Trophoblast cell (in vitro differentiated cells and primary cell): Measurements from ENCODE around the gene SYNPR.

Experiments used
- DNase-seq, 2 donors: peaks; one replicate each; pipeline ENCODE4 v3.0.0-alpha.2; 2016
- H2AFZ ChIP-seq: 2 replicates; pipeline ENCODE4 v1.6.1; 2013; ENCODE audit warnings: low read length, moderate library complexity, mild to moderate bottlenecking; ENCODE audit not compliant: insufficient read depth, poor library complexity
- H2AK5ac ChIP-seq: 2 replicates; pipeline ENCODE4 v1.6.1; 2013; ENCODE audit warnings: mild to moderate bottlenecking, low read length
- H2BK120ac ChIP-seq: 2 replicates; pipeline ENCODE4 v1.6.1; 2013; ENCODE audit warnings: low read length, mild to moderate bottlenecking, moderate library complexity; ENCODE audit not compliant: insufficient read depth, poor library complexity
- H2BK12ac ChIP-seq: 2 replicates; pipeline ENCODE4 v1.6.1; 2013; ENCODE audit warnings: mild to moderate bottlenecking, low read length, moderate library complexity
- H2BK5ac ChIP-seq: 2 replicates; pipeline ENCODE4 v1.6.1; 2013; ENCODE audit warnings: low read length, low read depth, moderate library complexity, mild to moderate bottlenecking; ENCODE audit not compliant: poor library complexity
- H3K14ac ChIP-seq: 2 replicates; pipeline ENCODE4 v1.6.1; 2013; ENCODE audit warnings: mild to moderate bottlenecking, low read length
- H3K18ac ChIP-seq: 2 replicates; pipeline ENCODE4 v1.6.1; 2013; ENCODE audit warnings: mild to moderate bottlenecking, low read length
- H3K23ac ChIP-seq: 2 replicates; pipeline ENCODE4 v1.6.1; 2013; ENCODE audit warnings: low read length
- H3K27ac ChIP-seq: 2 replicates; pipeline ENCODE4 v1.5.1; 2013; ENCODE audit warnings: low read depth, mild to moderate bottlenecking, inconsistent platforms, low read length, moderate library complexity
- H3K27me3 ChIP-seq: 2 replicates; pipeline ENCODE4 v1.6.1; 2013; ENCODE audit warnings: inconsistent platforms, mild to moderate bottlenecking, low read length, moderate library complexity; ENCODE audit not compliant: insufficient read depth
- H3K36me3 ChIP-seq, 2 experiments: 1 replicate in 1 of 2; 2 replicates in 1 of 2; pipeline ENCODE4 v1.6.1; 2013; ENCODE audit warnings: low read length in 2 of 2, mild to moderate bottlenecking in 2 of 2, moderate library complexity in 1 of 2; ENCODE audit not compliant: insufficient read depth in 2 of 2, control insufficient read depth in 1 of 2
- H3K4ac ChIP-seq: 2 replicates; pipeline ENCODE4 v1.6.1; 2013; ENCODE audit warnings: low read depth, mild to moderate bottlenecking, low read length, moderate library complexity
- H3K4me1 ChIP-seq, 2 experiments: 1 replicate in 1 of 2; 2 replicates in 1 of 2; pipeline ENCODE4 v1.6.1; 2013; ENCODE audit warnings: low read length in 2 of 2, mild to moderate bottlenecking in 2 of 2, moderate library complexity in 1 of 2; ENCODE audit not compliant: insufficient read depth in 2 of 2, control insufficient read depth in 1 of 2
- H3K4me2 ChIP-seq: 2 replicates; pipeline ENCODE4 v1.6.1; 2013; ENCODE audit warnings: inconsistent platforms, mild to moderate bottlenecking, low read length, moderate library complexity
- H3K4me3 ChIP-seq: 2 replicates; pipeline ENCODE4 v1.5.1; 2013; ENCODE audit warnings: mild to moderate bottlenecking, low read depth, low read length, inconsistent platforms
- H3K79me1 ChIP-seq: one replicate; pipeline ENCODE4 v1.6.1; 2013; ENCODE audit warnings: low read length
- H3K79me2 ChIP-seq: 2 replicates; pipeline ENCODE4 v1.6.1; 2013; ENCODE audit warnings: low read length, mild to moderate bottlenecking; ENCODE audit not compliant: control insufficient read depth, insufficient read depth, poor library complexity
- H3K9ac ChIP-seq: 2 replicates; pipeline ENCODE4 v1.6.1; 2013; ENCODE audit warnings: mild to moderate bottlenecking, low read length
- H3K9me3 ChIP-seq: 2 replicates; pipeline ENCODE4 v1.6.1; 2013; ENCODE audit warnings: low read depth, mild to moderate bottlenecking, control low read depth, inconsistent platforms, low read length; ENCODE audit not compliant: insufficient read depth
- H4K12ac ChIP-seq: 2 replicates; pipeline ENCODE4 v1.6.1; 2013; ENCODE audit warnings: low read depth, mild to moderate bottlenecking, low read length, moderate library complexity
- H4K8ac ChIP-seq: 2 replicates; pipeline ENCODE4 v1.6.1; 2013; ENCODE audit warnings: low read depth, mild to moderate bottlenecking, low read length, moderate library complexity
- H4K91ac ChIP-seq: one replicate; pipeline ENCODE4 v1.6.1; 2013; ENCODE audit warnings: low read depth, mild to moderate bottlenecking, low read length, moderate library complexity
- WGBS: extraction: QIAGEN DNeasy Blood & Tissue Kit; methylation state at CpG from one replicate; pipeline ENCODE4 v1.1.7; 2013; ENCODE audit warnings: missing lambda C conversion rate; ENCODE audit not compliant: insufficient read length, insufficient coverage; ENCODE audit errors: extremely low coverage; 5-methylcytosine and 5-hydroxymethylcytosine counted together

The SYNPR gene

GRCh38 chr3:63309768-63310167 lies 31.7 kb downstream of the SYNPR start:
- Histone ChIP-seq H3K4ac (no peak overlapping the region), H3K18ac (no peak overlapping the region), H3K27ac (no peak overlapping the region), H3K4me3 (no peak overlapping the region), H3K79me2 (no peaks in the 10 kb centered on the region), H3K79me1 (no peaks in the 10 kb centered on the region), H4K91ac (no peak overlapping the region), H2BK5ac (no peak overlapping the region), H3K4me2 (no peak overlapping the region), H3K9me3 (no peaks in the 10 kb centered on the region), H2AK5ac (no peak overlapping the region), H3K14ac (no peak overlapping the region), H2BK12ac (no peak overlapping the region), H3K4me1 (no peaks in the 10 kb centered on the region), H3K27me3 (no peaks in the 10 kb centered on the region), H4K12ac (no peak overlapping the region), H4K8ac (no peak overlapping the region), H3K9ac (no peak overlapping the region), H3K36me3 (no peaks in the 10 kb centered on the region), H2BK120ac (no peak overlapping the region), H2AFZ (no peak overlapping the region), H3K23ac (no peak overlapping the region)
- no CpG with 5 or more reads among the region's 2 CpGs for WGBS
- DNase-seq = no peak

DNA sequence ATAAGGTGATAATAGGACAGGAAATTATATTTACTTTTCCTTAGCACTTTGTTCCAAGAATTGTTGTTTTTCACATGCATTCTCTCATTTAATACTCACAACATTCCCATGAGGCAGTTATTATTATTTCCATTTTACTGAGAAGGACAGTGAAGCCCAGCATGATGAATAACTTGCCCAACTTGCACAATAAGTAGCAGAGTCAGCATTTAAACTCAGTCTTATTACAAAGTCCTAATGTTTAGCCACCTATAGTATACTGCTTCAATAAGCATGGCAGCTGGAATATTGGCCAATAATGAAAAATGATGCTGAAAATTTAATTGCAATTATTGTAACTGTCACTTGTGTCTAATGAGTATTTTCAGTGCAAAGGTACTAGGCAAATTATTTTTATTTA lies 45.7 kb downstream of the SYNPR start:
- Histone ChIP-seq H3K27me3 (no peaks in the 10 kb centered on the region), H3K18ac (no peak overlapping the region), H3K4me1 (no peaks in the 10 kb centered on the region), H2BK5ac (no peak overlapping the region), H2BK12ac (no peak overlapping the region), H3K79me1 (no peaks in the 10 kb centered on the region), H2AK5ac (no peak overlapping the region), H2AFZ (no peak overlapping the region), H3K4ac (no peak overlapping the region), H4K91ac (no peak overlapping the region), H3K36me3 (no peaks in the 10 kb centered on the region), H4K12ac (no peak overlapping the region), H3K4me3 (no peak overlapping the region), H3K14ac (no peak overlapping the region), H3K27ac (no peak overlapping the region), H4K8ac (no peak overlapping the region), H3K79me2 (no peaks in the 10 kb centered on the region), H3K9me3 (no peaks in the 10 kb centered on the region), H3K23ac (no peak overlapping the region), H3K4me2 (no peak overlapping the region), H3K9ac (no peak overlapping the region), H2BK120ac (no peak overlapping the region)
- DNase-seq = no peak

GRCh38 chr3:63324621-63325020 lies 46.5 kb downstream of the SYNPR start:
- Histone ChIP-seq H3K18ac (no peak overlapping the region), H3K4ac (no peak overlapping the region), H3K27me3 (no peaks in the 10 kb centered on the region), H3K14ac (no peak overlapping the region), H3K79me2 (no peaks in the 10 kb centered on the region), H2AK5ac (no peak overlapping the region), H3K23ac (no peak overlapping the region), H3K4me1 (no peaks in the 10 kb centered on the region), H3K9me3 (no peaks in the 10 kb centered on the region), H3K9ac (no peak overlapping the region), H3K27ac (no peak overlapping the region), H3K36me3 (no peaks in the 10 kb centered on the region), H3K4me3 (no peak overlapping the region), H4K12ac (no peak overlapping the region), H2BK5ac (no peak overlapping the region), H3K4me2 (no peak overlapping the region), H2AFZ (no peak overlapping the region), H4K91ac (no peak overlapping the region), H2BK12ac (no peak overlapping the region), H4K8ac (no peak overlapping the region), H2BK120ac (no peak overlapping the region), H3K79me1 (no peaks in the 10 kb centered on the region)
- WGBS = no CpG with 5 or more reads among the region's 2 CpGs
- DNase-seq = no peak

- Histone ChIP-seq H3K79me2 (no peaks in the 10 kb centered on the region), H3K18ac (no peak overlapping the region), H3K36me3 (no peaks in the 10 kb centered on the region), H3K27ac (no peak overlapping the region), H2BK120ac (no peak overlapping the region), H3K4me1 (no peaks in the 10 kb centered on the region), H4K12ac (no peak overlapping the region), H3K79me1 (no peaks in the 10 kb centered on the region), H3K4ac (no peak overlapping the region), H2AFZ (no peak overlapping the region), H3K27me3 (no peaks in the 10 kb centered on the region), H3K9ac (no peak overlapping the region), H3K9me3 (no peaks in the 10 kb centered on the region), H2BK5ac (no peak overlapping the region), H4K91ac (no peak overlapping the region), H3K23ac (no peak overlapping the region), H3K14ac (no peak overlapping the region), H2BK12ac (no peak overlapping the region), H3K4me3 (no peak overlapping the region), H2AK5ac (no peak overlapping the region), H3K4me2 (no peak overlapping the region), H4K8ac (no peak overlapping the region)
- DNase-seq = no peak
- whole genome bisulfite sequencing = no CpG with 5 or more reads among the region's 2 CpGs
Measured at GRCh38 chr3:63325386-63325785, 47.3 kb downstream of the SYNPR start.

- Histone ChIP-seq H3K4me1 (no peaks in the 10 kb centered on the region), H3K4ac (no peak overlapping the region), H3K9me3 (no peaks in the 10 kb centered on the region), H4K91ac (no peak overlapping the region), H3K14ac (no peak overlapping the region), H3K18ac (no peak overlapping the region), H2AK5ac (no peak overlapping the region), H3K79me1 (no peaks in the 10 kb centered on the region), H2AFZ (no peak overlapping the region), H3K36me3 (no peaks in the 10 kb centered on the region), H3K4me3 (no peak overlapping the region), H3K4me2 (no peak overlapping the region), H3K27ac (peak overlapping the region; percentile 45), H2BK5ac (peak overlapping the region; percentile 6), H3K27me3 (no peaks in the 10 kb centered on the region), H4K12ac (no peak overlapping the region), H3K9ac (no peak overlapping the region), H2BK120ac (no peak overlapping the region), H3K79me2 (no peaks in the 10 kb centered on the region), H3K23ac (no peak overlapping the region), H4K8ac (no peak overlapping the region), H2BK12ac (no peak overlapping the region)
- peak; percentile 67 to 76 for DNase-seq
Measured at GRCh38 chr3:63328365-63328764, 50.3 kb downstream of the SYNPR start.
